COR-L47 (cell line): ENCODE results near the gene DLAT.
"Not testable (repeated sequence)": the region's sequence is repeated elsewhere in the genome, so short reads cannot be mapped to it uniquely, and the experiment has no call there.

Source experiments
- DNase-seq: peaks from one replicate; lab custom pipeline; 2025; lab: John Stamatoyannopoulos, UW

The DLAT gene

GRCh38 chr11:112005422-112006094 lies 19.6 kb upstream of the DLAT start:
- DNase-seq = no peak

GRCh38 chr11:112006095-112006441 lies 19.1 kb upstream of the DLAT start:
- not testable (repeated sequence) for DNase-seq

GRCh38 chr11:112011451-112011850 lies 13.8 kb upstream of the DLAT start:
- DNase-seq = not testable (repeated sequence)

GRCh38 chr11:112012874-112013273 lies 12.3 kb upstream of the DLAT start:
- no peak for DNase-seq

DNA sequence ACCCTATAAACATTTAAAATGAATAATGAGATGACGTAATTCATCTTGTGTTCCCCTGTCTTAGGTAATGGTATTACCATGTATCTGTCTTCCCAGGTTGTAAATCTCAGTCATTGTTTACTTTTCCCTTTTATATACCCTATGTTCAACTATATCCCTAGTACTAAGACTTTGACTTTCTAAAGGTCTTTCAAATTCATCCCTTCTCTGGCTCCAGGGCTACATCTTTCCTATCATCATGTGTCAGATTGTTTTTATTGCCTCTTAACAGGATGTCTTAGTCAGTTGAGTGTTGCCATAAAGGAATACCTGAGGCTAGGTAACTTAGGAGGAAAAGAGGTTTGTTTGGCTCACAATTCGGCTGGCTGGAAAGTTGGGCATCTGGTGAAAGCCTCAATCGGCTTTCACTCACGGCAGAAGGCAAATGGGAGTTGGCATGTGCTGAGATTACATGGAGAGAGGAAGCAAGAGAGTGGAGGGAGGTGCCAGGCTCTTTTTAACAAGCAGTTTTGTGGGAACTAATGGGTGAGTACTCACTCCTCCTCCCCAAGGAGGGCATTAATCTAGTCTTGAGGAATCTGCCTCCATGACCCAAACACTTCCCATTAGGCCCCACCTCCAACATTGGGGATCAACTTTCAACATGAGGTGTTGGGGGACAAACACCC lies 11.6 kb upstream of the DLAT start:
- DNase-seq = no peak

DNA sequence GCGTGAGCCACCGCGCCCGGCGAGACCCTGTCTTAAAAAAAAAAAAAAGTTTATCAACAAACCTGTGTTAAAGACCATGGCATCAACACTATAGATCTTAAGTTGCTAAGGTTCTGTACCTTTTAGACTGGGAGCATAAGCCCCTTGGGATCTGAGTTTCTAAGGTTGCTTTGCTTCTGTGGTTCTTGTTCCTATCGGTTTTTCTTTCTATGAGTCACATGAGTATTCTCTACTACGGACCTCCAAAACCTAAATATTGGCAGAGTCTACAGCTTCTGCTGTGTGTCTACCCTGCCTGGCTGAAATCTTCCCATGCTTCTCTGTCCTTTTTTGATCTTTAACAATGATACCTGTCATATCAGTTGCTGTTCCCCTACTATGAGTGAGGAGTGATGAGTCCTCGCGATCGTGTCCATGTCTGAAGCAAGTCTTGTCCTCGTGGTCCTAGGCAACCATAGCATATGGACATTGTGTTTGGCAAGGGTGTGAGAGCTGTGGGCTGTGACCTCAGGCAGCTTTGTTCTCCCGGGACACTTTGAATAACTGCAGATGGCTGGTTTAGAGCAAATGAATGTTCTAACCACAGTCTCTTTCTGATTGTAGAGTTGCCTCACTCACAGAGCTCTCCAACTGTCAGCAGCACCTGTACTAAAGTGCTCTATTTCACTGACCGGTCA lies 9.0 kb upstream of the DLAT start:
- DNase-seq = no peak

- DNase-seq = no peak
Observed at GRCh38 chr11:112016765-112017376, 8.3 kb upstream of the DLAT start.

DNA sequence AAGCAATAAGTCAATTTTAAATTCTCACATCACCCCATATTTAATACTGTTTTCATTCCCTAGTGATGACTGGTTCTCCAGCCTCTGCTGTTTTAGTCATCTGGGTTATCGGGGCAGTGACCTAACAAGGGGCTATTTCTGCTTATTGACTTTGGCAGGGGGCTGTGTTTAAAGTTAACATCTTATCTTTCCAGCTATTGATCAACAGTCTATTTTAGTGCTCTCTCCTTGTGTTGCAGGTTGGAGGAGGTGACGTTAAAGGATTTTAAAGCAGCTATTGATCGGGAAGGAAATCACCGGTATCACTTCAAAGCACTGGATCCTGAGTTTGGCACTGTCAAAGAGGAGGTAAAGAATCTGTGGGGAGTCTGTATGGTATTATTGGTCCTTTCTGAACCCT lies 7.7 kb upstream of the DLAT start:
- no peak for DNase-seq

DNA sequence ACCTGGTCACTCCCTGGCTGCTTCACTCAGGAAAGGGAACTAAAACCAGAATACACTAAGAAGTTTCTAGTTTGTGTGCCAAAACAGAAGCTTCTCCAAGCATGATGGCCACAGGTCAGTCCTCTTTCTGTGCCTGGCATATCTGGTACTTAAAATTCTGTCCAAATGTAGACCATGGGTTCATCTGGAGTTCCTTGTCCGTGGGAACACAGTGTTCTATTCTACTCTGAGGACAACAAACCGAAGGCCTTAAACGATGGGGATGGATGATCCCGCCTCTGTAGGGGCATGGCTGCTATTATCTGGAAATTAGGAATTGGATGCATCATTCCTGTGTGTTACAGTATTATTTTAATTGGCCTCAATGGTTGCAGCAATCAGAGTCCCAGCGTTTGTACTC lies 6.1 kb upstream of the DLAT start:
- no peak for DNase-seq

GRCh38 chr11:112023104-112023503 lies 2.1 kb upstream of the DLAT start:
- DNase-seq = peak; percentile 4

GRCh38 chr11:112024178-112024772 lies 933 bp upstream of the DLAT start:
- DNase-seq = no peak

GRCh38 chr11:112025707-112026106 lies 499 bp downstream of the DLAT start:
- peak; percentile 13 for DNase-seq

GRCh38 chr11:112026784-112027410 lies 1.7 kb downstream of the DLAT start:
- not testable (repeated sequence) for DNase-seq

- no peak for DNase-seq
Observed at GRCh38 chr11:112029460-112029859, 4.3 kb downstream of the DLAT start.

DNA sequence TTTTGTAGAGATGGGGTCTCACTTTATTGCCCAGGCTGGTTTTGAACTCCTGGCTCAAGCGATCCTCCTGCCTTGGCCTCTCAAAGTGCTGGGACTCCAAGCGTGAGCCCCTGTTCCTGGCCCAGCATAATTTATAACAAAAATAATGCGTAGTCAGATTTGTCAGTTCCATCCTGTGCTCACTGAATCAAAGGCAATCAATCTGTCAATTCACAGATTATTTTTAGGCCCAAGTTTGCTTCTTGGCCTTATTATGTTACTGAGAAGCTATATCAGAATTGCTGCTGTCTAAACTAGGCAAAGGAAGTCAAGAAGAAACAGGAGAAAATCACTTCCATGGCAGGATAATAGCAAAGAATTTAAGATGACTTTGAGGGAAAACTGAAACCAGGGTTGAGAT lies 8.7 kb downstream of the DLAT start:
- DNase-seq = no peak

DNA sequence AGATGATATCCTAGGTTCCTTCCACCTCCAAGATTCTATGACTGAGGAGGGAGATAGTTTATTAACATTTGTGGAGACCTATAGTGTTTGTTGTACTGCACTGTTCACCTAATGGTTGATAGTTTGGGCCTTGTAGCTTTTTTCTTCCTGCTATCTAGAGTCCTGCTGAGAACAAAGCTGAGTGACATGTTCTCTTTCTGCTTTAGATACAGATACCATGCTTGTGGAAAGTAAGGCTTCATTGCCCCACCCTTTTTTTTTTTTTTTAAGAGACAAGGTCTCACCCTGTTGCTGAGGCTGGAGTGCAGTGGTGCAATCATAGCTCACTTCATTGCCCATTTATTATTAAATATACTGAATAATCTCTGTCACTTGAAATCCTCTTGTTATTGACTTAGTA lies 12.3 kb downstream of the DLAT start:
- no peak for DNase-seq

DNA sequence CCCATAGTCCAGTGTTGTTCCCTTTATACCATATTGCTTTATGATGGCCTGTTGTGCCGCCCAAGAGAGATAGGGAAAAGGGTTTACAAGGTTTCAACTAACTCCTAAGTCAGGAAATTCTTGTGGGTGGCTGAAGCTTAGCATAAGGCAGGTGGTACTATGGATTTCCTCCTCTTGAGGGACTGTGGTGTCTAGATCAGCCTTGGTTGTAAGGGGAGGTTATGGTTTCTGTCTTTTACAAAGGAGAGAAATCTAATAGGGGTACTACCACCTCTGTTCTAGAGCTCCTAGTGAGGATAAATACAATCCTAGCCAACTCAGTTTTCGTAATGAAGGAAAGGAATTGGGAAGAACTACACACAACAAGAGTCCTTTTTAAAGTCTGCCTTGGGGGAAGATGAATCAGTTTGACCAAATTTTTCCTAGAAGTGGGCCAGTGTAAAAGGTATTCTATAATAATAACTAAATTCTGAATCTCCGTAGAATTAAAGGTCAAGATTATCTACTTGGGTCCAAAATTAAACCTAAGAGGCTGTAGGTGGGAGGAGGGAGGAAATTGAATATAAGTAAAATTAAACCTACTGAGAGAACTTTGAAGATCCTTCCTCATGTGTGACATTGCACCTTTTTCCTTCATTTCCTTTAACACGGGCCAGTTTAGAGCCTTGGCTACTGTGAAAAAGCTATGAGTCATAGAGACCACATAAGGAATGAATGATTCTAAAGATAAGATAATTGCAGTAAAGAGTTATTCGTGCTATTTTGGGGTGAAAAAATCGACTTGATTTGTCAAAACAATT lies 17.2 kb downstream of the DLAT start:
- DNase-seq = no peak

DNA sequence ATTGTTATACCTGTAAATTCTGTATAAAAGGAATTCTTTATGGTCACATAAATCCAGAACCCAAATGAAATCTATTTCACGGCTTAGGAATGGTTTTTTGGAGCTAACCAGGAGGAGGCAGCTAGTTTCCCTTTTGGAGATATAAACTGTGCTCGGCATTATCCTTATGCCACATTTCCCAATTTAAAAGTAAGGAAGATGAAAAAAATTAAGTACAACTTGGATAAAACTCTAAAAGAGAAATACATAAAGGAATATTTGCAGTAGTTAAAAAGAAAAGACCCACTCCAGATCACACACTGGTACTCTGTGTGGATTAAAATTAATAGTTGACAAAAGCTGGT lies 17.7 kb downstream of the DLAT start:
- DNase-seq = no peak

- DNase-seq = no peak
Observed at GRCh38 chr11:112044961-112045360, 19.8 kb downstream of the DLAT start.

- not testable (repeated sequence) for DNase-seq
Observed at GRCh38 chr11:112046647-112047046, 21.4 kb downstream of the DLAT start.

DNA sequence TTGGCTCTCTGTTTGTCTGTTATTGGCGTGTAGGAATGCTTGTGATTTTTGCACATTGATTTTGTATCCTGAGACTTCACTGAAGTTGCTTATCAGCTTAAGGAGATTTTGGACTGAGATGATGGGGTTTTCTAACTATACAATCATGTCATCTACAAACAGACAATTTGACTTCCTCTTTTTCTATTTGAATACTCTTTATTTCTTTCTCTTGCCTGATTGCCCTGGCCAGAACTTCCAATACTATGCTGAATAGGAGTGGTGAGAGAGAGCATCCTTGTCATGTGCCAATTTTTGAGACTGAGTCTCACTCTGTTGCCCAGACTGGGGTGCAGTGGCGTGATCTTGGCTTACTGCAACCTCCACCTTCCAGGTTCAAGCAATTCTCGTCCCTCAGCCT lies 23.0 kb downstream of the DLAT start:
- DNase-seq = not testable (repeated sequence)
